Lung (tissue), 12 donors: ENCODE data around the gene PCSK5. TPM values are rescaled to one million over a fixed set of nuclear protein-coding genes. Genes with fewer than 3 reads are reported as not detected.
"Not testable (repeated sequence)": the region's sequence is repeated elsewhere in the genome, so short reads cannot be mapped to it uniquely, and the experiment has no call there.

Experiments
- ATAC-seq: fragments of 200-7000 bp; cut with Tn5 transposase; one replicate; pipeline ENCODE4 v1.9.1; 2020; ENCODE audit warnings: moderate number of reproducible peaks; ENCODE audit not compliant: insufficient read depth, low FRiP score
- DNase-seq, 3 donors: peaks; one replicate each; pipeline ENCODE4 v3.0.0-alpha.2; 2013 to 2017
- H3K27ac ChIP-seq, 2 donors: one replicate each; pipeline ENCODE4 v1.5.1; 2013; ENCODE audit warnings: mild to moderate bottlenecking in 2 of 2, moderate library complexity in 2 of 2, control low read depth in 1 of 2, inconsistent platforms in 1 of 2, low read depth in 1 of 2, low read length in 1 of 2
- H3K27me3 ChIP-seq, 3 donors: one replicate each; pipeline ENCODE4 v1.5.1; 2013; ENCODE audit warnings: low read length in 2 of 3; ENCODE audit not compliant: control insufficient read depth in 3 of 3, insufficient read depth in 3 of 3
- H3K36me3 ChIP-seq, 4 donors: one replicate each; pipeline ENCODE4 v1.5.1; 2013; ENCODE audit warnings: low read length in 4 of 4, mild to moderate bottlenecking in 1 of 4, moderate library complexity in 1 of 4; ENCODE audit not compliant: control insufficient read depth in 4 of 4, insufficient read depth in 4 of 4
- H3K4me1 ChIP-seq, 5 donors: one replicate each; pipeline ENCODE4 v1.5.1; 2013; ENCODE audit warnings: low read length in 5 of 5, mild to moderate bottlenecking in 2 of 5, moderate library complexity in 1 of 5; ENCODE audit not compliant: control insufficient read depth in 5 of 5, insufficient read depth in 5 of 5
- H3K4me3 ChIP-seq: one replicate; pipeline ENCODE4 v1.5.1; 2013; ENCODE audit warnings: mild to moderate bottlenecking, control low read depth, moderate library complexity
- H3K9ac ChIP-seq, 2 donors: one replicate each; pipeline ENCODE4 v1.5.1; 2013; ENCODE audit warnings: low read length in 2 of 2, control low read depth in 1 of 2; ENCODE audit not compliant: insufficient read depth in 1 of 2
- H3K9me3 ChIP-seq, 4 donors: one replicate each; pipeline ENCODE4 v1.5.1; 2013; ENCODE audit warnings: low read length in 3 of 4, mild to moderate bottlenecking in 1 of 4, moderate library complexity in 1 of 4; ENCODE audit not compliant: control insufficient read depth in 4 of 4, insufficient read depth in 3 of 4
- CTCF ChIP-seq: IDR thresholded peaks from 2 replicates; pipeline ENCODE4 v1.5.1; 2012; ENCODE audit warnings: mild to moderate bottlenecking; ENCODE audit errors: control extremely low read depth, extremely low read depth
- WGBS, 2 donors: extraction: QIAGEN DNeasy Blood & Tissue Kit; methylation state at CpG; one replicate each; pipeline ENCODE4 v1.1.7; 2013; 5-methylcytosine and 5-hydroxymethylcytosine counted together
- polyA plus RNA-seq, 2 donors: library from polyadenylated mRNA; stranded (reverse); fragments of 200-250 nt; gene quantifications; one replicate each; pipeline ENCODE4 v1.2.1, GENCODE V29; 2013
- total RNA-seq, 2 donors: library from RNA; depleted of rRNA in 1 of 2; stranded (reverse); fragments of >200 nt in 1 of 2; gene quantifications; one replicate each; pipeline ENCODE4 v1.2.1, GENCODE V29; 2014 to 2021
- donor health status: control.
- donor health status: control.
- donor health status: Bipolar disorder and iron deficiency.
- donor health status: healthy.
- donor health status: DM: yes; HTN: yes; CAD: no.

Gene PCSK5
- total and polyA plus RNA-seq, 4 donors = 1.9 to 28.2 (median 13.6) TPM

- Histone ChIP-seq H3K9ac (no peak overlapping the region), H3K27ac (no peak overlapping the region), H3K4me1 (peaks cover 0 to 3% (median 0%) of the 10 kb centered on the region in 5 donors), H3K4me3 (no peak overlapping the region), H3K36me3 (no peaks in the 10 kb centered on the region), H3K27me3 (no peaks in the 10 kb centered on the region), H3K9me3 (no peaks in the 10 kb centered on the region)
- 40 to 60% methylated on average over 2 of the region's 2 CpGs for WGBS, 2 donors
- peak; percentile 41 to 78 (median 67) for DNase-seq
- peak; percentile 34 for TF ChIP-seq CTCF
- no peak for ATAC-seq
Measured at GRCh38 chr9:75866273-75866871, 24.1 kb upstream of the PCSK5 start.

GRCh38 chr9:75868526-75868925 lies 21.9 kb upstream of the PCSK5 start:
- not testable (repeated sequence) for H3K9me3 ChIP-seq, H3K9ac ChIP-seq, H3K4me1 ChIP-seq, ATAC-seq, H3K4me3 ChIP-seq, H3K36me3 ChIP-seq, H3K27ac ChIP-seq, DNase-seq, H3K27me3 ChIP-seq
- WGBS, 2 donors = 56 to 76% methylated on average over 2 of the region's 2 CpGs

- H3K36me3 ChIP-seq = no peaks in the 10 kb centered on the region
- H3K9ac ChIP-seq = no peak overlapping the region
- no peak overlapping the region for H3K4me3 ChIP-seq
- no peak overlapping the region for H3K27ac ChIP-seq
- no peak for DNase-seq
- 27 to 41% methylated on average over 3 of the region's 3 CpGs for WGBS, 2 donors
- no peak for TF ChIP-seq CTCF
- H3K9me3 ChIP-seq = no peaks in the 10 kb centered on the region
- ATAC-seq = no peak
- no peaks in the 10 kb centered on the region for H3K27me3 ChIP-seq
- H3K4me1 ChIP-seq = no peaks in the 10 kb centered on the region
Measured at GRCh38 chr9:75869236-75869635, 21.2 kb upstream of the PCSK5 start.

- no peak overlapping the region for H3K27ac ChIP-seq
- H3K4me3 ChIP-seq = no peak overlapping the region
- H3K9ac ChIP-seq = no peak overlapping the region
- H3K27me3 ChIP-seq = no peaks in the 10 kb centered on the region
- DNase-seq = no peak
- no peaks in the 10 kb centered on the region for H3K4me1 ChIP-seq
- TF ChIP-seq CTCF = no peak
- 89 to 100% methylated on average over 1 of the region's 1 CpG for WGBS, 2 donors
- H3K9me3 ChIP-seq = no peaks in the 10 kb centered on the region
- no peak for ATAC-seq
- H3K36me3 ChIP-seq = no peaks in the 10 kb centered on the region
Measured at GRCh38 chr9:75870450-75870849, 20.0 kb upstream of the PCSK5 start.
